IMR-90 (cell line): ENCODE data around the gene FHAD1. TPM values are rescaled to one million over a fixed set of nuclear protein-coding genes. Genes with fewer than 3 reads are reported as not detected.

Source experiments
- ATAC-seq: fragments of 200-7000 bp; cut with Tn5 transposase; 2 replicates; pipeline ENCODE4 v1.9.1; 2020; ENCODE audit warnings: low read depth, mild to moderate bottlenecking, moderate library complexity
- BruUV-seq: library from RNA; stranded (reverse); fragments of 400-500 nt; replicated peaks from 2 replicates; lab custom pipeline; 2021; lab: Mats Ljungman, UMichigan
- CTCF ChIA-PET: fragments of 300-600 bp; formaldehyde crosslinking; extraction: SDS; loops from one replicate; lab custom pipeline; 2021; ENCODE audit warnings: antibody characterized with exemption; lab: Yijun Ruan, JAX
- POLR2A ChIA-PET: fragments of 300-600 bp; sonication (Branson Sonifier 250); formaldehyde crosslinking; loops from one replicate; lab custom pipeline; 2022; ENCODE audit warnings: antibody characterized with exemption; ENCODE audit not compliant: unreplicated experiment; lab: Charles Lee
- DNase-seq: peaks from one replicate; pipeline ENCODE4 v3.0.0; 2013
- H2AFZ ChIP-seq: replicated peaks from 2 replicates; pipeline ENCODE3; 2013; ENCODE audit warnings: low read length, mild to moderate bottlenecking; ENCODE audit not compliant: poor library complexity
- H2AK5ac ChIP-seq: 2 replicates; pipeline ENCODE4 v1.6.1; 2013; ENCODE audit warnings: low read depth, low read length, inconsistent platforms
- H2AK9ac ChIP-seq: replicated peaks from 2 replicates; pipeline ENCODE3; 2013; ENCODE audit warnings: mild to moderate bottlenecking, low read depth, low read length, moderate library complexity; ENCODE audit not compliant: poor library complexity
- H2BK120ac ChIP-seq: 2 replicates; pipeline ENCODE4 v1.6.1; 2013; ENCODE audit warnings: low read depth, low read length, inconsistent platforms
- H2BK15ac ChIP-seq: 3 replicates; pipeline ENCODE4 v1.6.1; 2013; ENCODE audit warnings: low read depth, low read length, inconsistent platforms
- H2BK20ac ChIP-seq: 2 replicates; pipeline ENCODE4 v1.6.1; 2013; ENCODE audit warnings: low read depth, mild to moderate bottlenecking, inconsistent platforms, low read length, moderate library complexity
- H2BK5ac ChIP-seq: 2 replicates; pipeline ENCODE4 v1.6.1; 2013; ENCODE audit warnings: mild to moderate bottlenecking, low read depth, low read length, inconsistent platforms; ENCODE audit not compliant: poor library complexity, severe bottlenecking
- H3K14ac ChIP-seq: replicated peaks from 2 replicates; pipeline ENCODE4 v1.6.1; 2013; ENCODE audit warnings: low read depth, low read length, inconsistent platforms
- H3K18ac ChIP-seq: 2 replicates; pipeline ENCODE4 v1.6.1; 2013; ENCODE audit warnings: low read depth, low read length, control low read depth
- H3K23ac ChIP-seq: 2 replicates; pipeline ENCODE4 v1.6.1; 2013; ENCODE audit warnings: low read depth, low read length, inconsistent platforms
- H3K27ac ChIP-seq: 2 replicates; pipeline ENCODE4 v1.5.1; 2013; ENCODE audit warnings: mild to moderate bottlenecking, control low read depth, low read length; ENCODE audit not compliant: insufficient read depth
- H3K27me3 ChIP-seq: 2 replicates; pipeline ENCODE4 v1.6.1; 2013; ENCODE audit warnings: low read length; ENCODE audit not compliant: control insufficient read depth, insufficient read depth
- H3K36me3 ChIP-seq: 2 replicates; pipeline ENCODE4 v1.6.1; 2013; ENCODE audit warnings: low read length, mixed read lengths; ENCODE audit not compliant: control insufficient read depth, insufficient read depth
- H3K4ac ChIP-seq: 2 replicates; pipeline ENCODE4 v1.6.1; 2013; ENCODE audit warnings: low read depth, low read length, inconsistent platforms
- H3K4me1 ChIP-seq: 2 replicates; pipeline ENCODE4 v1.6.1; 2013; ENCODE audit warnings: low read length, mixed read lengths; ENCODE audit not compliant: control insufficient read depth, insufficient read depth
- H3K4me2 ChIP-seq: 2 replicates; pipeline ENCODE4 v1.6.1; 2013; ENCODE audit warnings: low read depth, mild to moderate bottlenecking, control low read depth, low read length, moderate library complexity
- H3K4me3 ChIP-seq: 2 replicates; pipeline ENCODE4 v1.5.1; 2013; ENCODE audit warnings: low read depth, mild to moderate bottlenecking, control low read depth, low read length, moderate library complexity; ENCODE audit not compliant: insufficient read depth
- H3K56ac ChIP-seq: 2 replicates; pipeline ENCODE4 v1.6.1; 2013; ENCODE audit warnings: low read length, inconsistent platforms; ENCODE audit not compliant: insufficient read depth; ENCODE audit errors: extremely low read depth
- H3K79me1 ChIP-seq, 2 experiments: 2 replicates each; pipeline ENCODE4 v1.6.1; 2013; ENCODE audit warnings: low read length in 2 of 2, inconsistent platforms in 1 of 2, low read depth in 1 of 2
- H3K9ac ChIP-seq: 2 replicates; pipeline ENCODE4 v1.6.1; 2013; ENCODE audit warnings: low read depth, low read length, control low read depth
- H3K9me1 ChIP-seq: 2 replicates; pipeline ENCODE4 v1.6.1; 2013; ENCODE audit warnings: low read length, inconsistent platforms; ENCODE audit not compliant: insufficient read depth
- H3K9me3 ChIP-seq: 2 replicates; pipeline ENCODE4 v1.6.1; 2013; ENCODE audit warnings: low read length; ENCODE audit not compliant: control insufficient read depth, insufficient read depth
- H4K20me1 ChIP-seq: 2 replicates; pipeline ENCODE4 v1.6.1; 2013; ENCODE audit warnings: low read length, inconsistent platforms; ENCODE audit not compliant: insufficient read depth
- H4K5ac ChIP-seq: 2 replicates; pipeline ENCODE4 v1.6.1; 2013; ENCODE audit warnings: mild to moderate bottlenecking, low read depth, low read length, control low read depth
- H4K8ac ChIP-seq, 2 experiments: 2 replicates each; pipeline ENCODE4 v1.6.1; 2013; ENCODE audit warnings: low read depth in 2 of 2, low read length in 2 of 2, control low read depth in 1 of 2, inconsistent platforms in 1 of 2
- H4K91ac ChIP-seq: 2 replicates; pipeline ENCODE4 v1.6.1; 2013; ENCODE audit warnings: low read depth, low read length, inconsistent platforms; ENCODE audit not compliant: insufficient read depth
- FOS ChIP-seq: fragments of 150-350 bp; IDR thresholded peaks from 2 replicates; pipeline ENCODE4 v1.6.1; 2016; ENCODE audit warnings: low read depth, low read length
- MAFK ChIP-seq: IDR thresholded peaks from 2 replicates; pipeline ENCODE4 v1.6.1; 2012; ENCODE audit warnings: low read depth, low read length, improper control_type of control experiment
- MAZ ChIP-seq: IDR thresholded peaks from 2 replicates; pipeline ENCODE4 v1.6.1; 2012; ENCODE audit warnings: low read depth, mild to moderate bottlenecking, low read length, improper control_type of control experiment, moderate library complexity, borderline replicate concordance
- USF2 ChIP-seq: fragments of 150-350 bp; IDR thresholded peaks from 2 replicates; pipeline ENCODE4 v1.6.1; 2017; ENCODE audit warnings: mild to moderate bottlenecking, antibody characterized with exemption, low read length, low read depth
- WGBS, 2 experiments: methylation state at CpG; one replicate each; pipeline versions ENCODE4 v1.1.5 to v1.1.7; 2013; ENCODE audit warnings: missing lambda C conversion rate in 2 of 2; ENCODE audit not compliant: insufficient read length in 1 of 2; ENCODE audit errors: extremely low coverage in 2 of 2; 5-methylcytosine and 5-hydroxymethylcytosine counted together
- dilution Hi-C: fragments of 300-500 bp; cut with HindIII; formaldehyde crosslinking; loops from one replicate; pipeline ENCODE4 v1.14.3; 2018; ENCODE audit warnings: low sequenced_read_pairs; ENCODE audit not compliant: unreplicated experiment
- in situ Hi-C: fragments of 300-500 bp; cut with MboI; formaldehyde crosslinking; loops from 3 replicates; pipeline ENCODE4 v1.14.3; 2019; ENCODE audit warnings: low sequenced_read_pairs, inconsistent platforms, mixed read lengths
- intact Hi-C: fragments of 100-400 bp; cut with micrococcal nuclease; formaldehyde crosslinking; loops from 2 replicates; pipeline ENCODE4 v1.10.0; 2022
- polyA plus RNA-seq, 3 experiments: library from polyadenylated mRNA; depleted of rRNA; stranded (reverse); fragments of >200 nt; gene quantifications; 2 replicates each; pipeline ENCODE4 v1.2.3, GENCODE V29; 2012; ENCODE audit warnings: low replicate concordance in 1 of 3
- total RNA-seq: library from RNA; depleted of rRNA; stranded (reverse); fragments of >200 nt; gene quantifications from 2 replicates; pipeline ENCODE4 v1.2.3, GENCODE V29; 2012
- TF ChIP-seq, protein P1 (sequence below): fragments of 150-350 bp; IDR thresholded peaks from 2 replicates; pipeline ENCODE4 v1.6.1; 2016; ENCODE audit warnings: low read depth, mild to moderate bottlenecking, low read length, moderate library complexity, borderline replicate concordance

The FHAD1 gene
- total and polyA plus RNA-seq, 2 of the 4 experiments (the other 2 are of a cell fraction) = not detected

DNA sequence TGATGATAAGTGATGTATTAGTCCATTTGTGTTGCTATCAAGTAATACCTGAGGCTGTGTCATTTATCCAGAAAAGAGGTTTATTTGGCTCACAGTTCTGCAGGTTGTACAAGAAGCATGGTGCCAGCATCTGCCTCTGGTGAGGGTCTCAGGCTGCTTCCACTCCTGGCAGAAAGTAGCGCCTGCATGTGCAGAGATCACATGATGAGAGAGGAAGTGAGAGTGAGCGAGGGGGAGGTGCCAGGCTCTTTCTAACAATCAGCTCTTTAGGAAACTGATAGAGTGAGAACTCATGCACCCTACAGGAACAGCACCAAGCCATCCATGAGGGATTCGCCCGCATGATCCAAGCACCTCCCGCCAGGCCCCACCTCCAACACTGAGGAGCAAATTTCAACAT, 2.2 kb upstream of the FHAD1 start:
- intact Hi-C loops (loop anchor here (5.0 kb wide), 1 partner anchor 33 kb away; no protein-coding TSS in a partner anchor), in situ Hi-C loops (no loop called here), dilution Hi-C loops (no loop called here)
- H3K18ac ChIP-seq = no peak overlapping the region
- H2BK5ac ChIP-seq = no peak overlapping the region
- no peak overlapping the region for H2BK15ac ChIP-seq
- H4K20me1 ChIP-seq = no peaks in the 10 kb centered on the region
- no peak overlapping the region for H2BK120ac ChIP-seq
- H2BK20ac ChIP-seq = no peak overlapping the region
- H3K4ac ChIP-seq = no peak overlapping the region
- ATAC-seq (no peak), DNase-seq (no peak)
- CTCF ChIA-PET = no interaction called here
- no peak overlapping the region for H2AK9ac ChIP-seq
- no peak overlapping the region for H3K4me3 ChIP-seq
- no peaks in the 10 kb centered on the region for H3K36me3 ChIP-seq
- WGBS, 2 experiments = 100% methylated on average over 1 of the region's 5 CpGs; no CpG with 5 or more reads in 1 of the 2 experiments
- no peak overlapping the region for H4K5ac ChIP-seq
- no peak overlapping the region for H3K23ac ChIP-seq
- no peaks in the 10 kb centered on the region for H3K79me1 ChIP-seq
- no peak overlapping the region for H4K91ac ChIP-seq
- no peak overlapping the region for H3K4me2 ChIP-seq
- H3K9me1 ChIP-seq = no peaks in the 10 kb centered on the region
- no peak overlapping the region for H3K14ac ChIP-seq
- H3K4me1 ChIP-seq = peaks cover 8% of the 10 kb centered on the region; the same call in 1 of the 2 replicates
- H3K56ac ChIP-seq = no peak overlapping the region
- BruUV-seq = no TSS peak
- POLR2A ChIA-PET = no interaction called here
- H2AFZ ChIP-seq = no peak overlapping the region
- H3K27ac ChIP-seq = no peak overlapping the region
- no peak overlapping the region for H2AK5ac ChIP-seq
- TF ChIP-seq FOS = no peak
- no peak for TF ChIP-seq USF2
- TF ChIP-seq MAZ = no peak
- TF ChIP-seq, protein P1, sequence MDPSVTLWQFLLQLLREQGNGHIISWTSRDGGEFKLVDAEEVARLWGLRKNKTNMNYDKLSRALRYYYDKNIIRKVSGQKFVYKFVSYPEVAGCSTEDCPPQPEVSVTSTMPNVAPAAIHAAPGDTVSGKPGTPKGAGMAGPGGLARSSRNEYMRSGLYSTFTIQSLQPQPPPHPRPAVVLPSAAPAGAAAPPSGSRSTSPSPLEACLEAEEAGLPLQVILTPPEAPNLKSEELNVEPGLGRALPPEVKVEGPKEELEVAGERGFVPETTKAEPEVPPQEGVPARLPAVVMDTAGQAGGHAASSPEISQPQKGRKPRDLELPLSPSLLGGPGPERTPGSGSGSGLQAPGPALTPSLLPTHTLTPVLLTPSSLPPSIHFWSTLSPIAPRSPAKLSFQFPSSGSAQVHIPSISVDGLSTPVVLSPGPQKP = no peak
- no peak for TF ChIP-seq MAFK
- no peaks in the 10 kb centered on the region for H3K9me3 ChIP-seq
- H4K8ac ChIP-seq = no peak overlapping the region
- H3K27me3 ChIP-seq = peaks cover 12% of the 10 kb centered on the region
- no peak overlapping the region for H3K9ac ChIP-seq
